OCI-LY1 (cell line): ENCODE measurements around the gene ASB6.

Experiments
- CTCF ChIP-seq: fragments of 200-600 bp; sonication (generic), shearing (Covaris generic); IDR thresholded peaks from 2 replicates; pipeline ENCODE4 v1.5.1; 2017; ENCODE audit warnings: mild to moderate bottlenecking, antibody characterized with exemption, low read length, moderate library complexity, mixed read lengths
- EZH2 ChIP-seq: fragments of 200-600 bp; sonication (generic), shearing (Covaris generic); IDR thresholded peaks from 2 replicates; pipeline ENCODE4 v1.8.0; 2017; ENCODE audit warnings: borderline replicate concordance, mixed run types, mild to moderate bottlenecking, antibody characterized with exemption, low read length, moderate library complexity, mixed read lengths

- no peak for TF ChIP-seq EZH2
- peak; percentile 66 for TF ChIP-seq CTCF
These were observed 31.3 kb downstream of the ASB6 start for GRCh38 chr9:129610473-129611306.
